Fibroblast of pulmonary artery (primary cell): ENCODE measurements around the gene TMOD4.

ENCODE experiments used
- DNase-seq: peaks from one replicate; pipeline ENCODE4 v3.0.0-alpha.2; 2010; ENCODE audit warnings: low read depth
- H3K4me3 ChIP-seq: replicated peaks from 2 replicates; pipeline ENCODE4 v1.5.1; 2011; ENCODE audit warnings: low read depth, mild to moderate bottlenecking, control low read depth, low read length, moderate library complexity
- TF ChIP-seq, protein P1 (sequence below): IDR thresholded peaks from 2 replicates; pipeline ENCODE4 v1.5.1; 2011; ENCODE audit warnings: mild to moderate bottlenecking, control low read depth, low read length, inconsistent platforms; ENCODE audit errors: missing control alignments

The TMOD4 gene

DNA sequence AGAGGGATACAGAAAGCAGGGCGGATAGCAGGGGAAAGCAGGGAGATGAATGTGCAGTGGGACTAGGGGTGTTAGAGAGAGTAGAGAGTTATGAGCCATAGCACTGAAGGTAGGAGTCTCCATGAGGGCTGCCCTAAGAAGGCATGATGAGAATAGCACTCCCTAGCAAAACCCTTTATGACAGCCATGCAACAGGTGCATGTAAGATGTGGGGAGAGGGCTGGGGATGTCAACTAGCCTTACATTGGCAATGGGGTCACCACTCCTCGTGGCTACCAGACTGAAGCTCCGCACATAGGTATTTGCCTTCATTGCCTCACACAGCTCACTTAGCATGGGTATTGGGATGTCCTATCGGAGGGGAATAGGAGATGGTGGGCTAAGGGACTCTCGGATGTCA, 4.6 kb downstream of the TMOD4 start:
- no peak overlapping the region for H3K4me3 ChIP-seq
- TF ChIP-seq, protein P1, sequence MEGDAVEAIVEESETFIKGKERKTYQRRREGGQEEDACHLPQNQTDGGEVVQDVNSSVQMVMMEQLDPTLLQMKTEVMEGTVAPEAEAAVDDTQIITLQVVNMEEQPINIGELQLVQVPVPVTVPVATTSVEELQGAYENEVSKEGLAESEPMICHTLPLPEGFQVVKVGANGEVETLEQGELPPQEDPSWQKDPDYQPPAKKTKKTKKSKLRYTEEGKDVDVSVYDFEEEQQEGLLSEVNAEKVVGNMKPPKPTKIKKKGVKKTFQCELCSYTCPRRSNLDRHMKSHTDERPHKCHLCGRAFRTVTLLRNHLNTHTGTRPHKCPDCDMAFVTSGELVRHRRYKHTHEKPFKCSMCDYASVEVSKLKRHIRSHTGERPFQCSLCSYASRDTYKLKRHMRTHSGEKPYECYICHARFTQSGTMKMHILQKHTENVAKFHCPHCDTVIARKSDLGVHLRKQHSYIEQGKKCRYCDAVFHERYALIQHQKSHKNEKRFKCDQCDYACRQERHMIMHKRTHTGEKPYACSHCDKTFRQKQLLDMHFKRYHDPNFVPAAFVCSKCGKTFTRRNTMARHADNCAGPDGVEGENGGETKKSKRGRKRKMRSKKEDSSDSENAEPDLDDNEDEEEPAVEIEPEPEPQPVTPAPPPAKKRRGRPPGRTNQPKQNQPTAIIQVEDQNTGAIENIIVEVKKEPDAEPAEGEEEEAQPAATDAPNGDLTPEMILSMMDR = no peak
- no peak for DNase-seq

DNA sequence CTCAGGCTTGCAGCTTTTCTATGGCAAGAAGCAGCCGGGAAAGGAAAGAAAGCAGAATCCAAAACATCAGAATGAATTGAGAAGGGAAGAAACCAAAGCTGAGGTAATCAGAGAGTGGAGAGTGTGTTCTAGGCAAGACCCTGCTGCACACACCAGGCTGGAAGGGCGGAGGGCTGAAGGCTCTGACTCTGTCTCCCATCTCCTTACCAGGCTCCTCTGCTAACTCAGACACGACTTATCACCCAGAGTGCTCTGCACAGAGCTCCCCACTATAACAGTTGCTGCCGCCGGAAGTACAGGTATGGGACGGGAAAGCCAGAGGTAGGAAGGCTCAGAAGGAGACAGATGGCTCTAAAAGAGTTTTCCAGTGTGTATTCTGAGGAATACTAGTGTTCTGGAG, 8.7 kb downstream of the TMOD4 start:
- TF ChIP-seq, protein P1 = no peak
- no peak for DNase-seq
- H3K4me3 ChIP-seq = peak overlapping the region; percentile 85

- TF ChIP-seq, protein P1 = no peak
- peak; percentile 59 for DNase-seq
- peak overlapping the region; percentile 85 for H3K4me3 ChIP-seq
These were observed 9.2 kb downstream of the TMOD4 start for GRCh38 chr1:151166505-151166956.

- TF ChIP-seq, protein P1 = no peak
- H3K4me3 ChIP-seq = peak within 1 kb of the TSS; percentile 85
- peak; percentile 99 for DNase-seq
These were observed 9.9 kb downstream of the TMOD4 start, which contains the start of the genes LYSMD1 and SCNM1 for GRCh38 chr1:151165738-151166504. TSS of gene LYSMD1 (minus strand) at chr1:151165902. CDS start at chr1:151165258, 644 bp downstream. TSS of gene SCNM1 (plus strand) at chr1:151166144. CDS start at chr1:151166153, 9 bp downstream.

DNA sequence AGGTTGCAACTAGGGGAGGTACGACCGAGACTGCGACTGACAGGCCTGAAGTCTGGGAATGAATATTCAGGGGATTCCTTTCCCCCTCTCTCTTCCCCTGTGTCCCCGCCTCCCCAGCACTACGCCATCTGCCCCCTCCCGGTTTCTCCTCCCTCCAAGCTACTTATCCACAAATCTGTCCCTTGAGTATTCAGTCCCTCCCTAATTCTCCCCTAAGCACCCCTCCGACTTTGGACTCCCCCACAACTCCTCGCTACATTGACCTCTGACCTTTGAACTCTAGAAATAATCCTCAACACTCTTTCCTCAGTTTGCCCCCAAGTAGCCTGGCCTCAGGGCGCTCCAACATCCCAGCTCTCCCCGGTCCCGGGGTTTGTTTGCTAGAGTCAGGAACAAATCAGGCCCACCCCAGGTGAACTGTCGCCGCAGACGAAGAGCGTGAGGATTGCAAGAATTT, 10.5 kb downstream of the TMOD4 start:
- peak overlapping the region; percentile 85 for H3K4me3 ChIP-seq
- TF ChIP-seq, protein P1 = no peak
- no peak for DNase-seq

- H3K4me3 ChIP-seq = peak overlapping the region; percentile 85
- peak; percentile 58 for DNase-seq
- TF ChIP-seq, protein P1 = no peak
These were observed 11.0 kb downstream of the TMOD4 start for GRCh38 chr1:151164732-151165280.
